OCI-LY7 (cell line): ENCODE measurements around the gene PHF13. TPM values are rescaled to one million over a fixed set of nuclear protein-coding genes. Genes with fewer than 3 reads are reported as not detected.

Experiments
- BruUV-seq: library from RNA; stranded (reverse); fragments of 400-500 nt; replicated peaks from 2 replicates; lab custom pipeline; 2021; lab: Mats Ljungman, UMichigan
- CTCF ChIA-PET: fragments of 300-600 bp; sonication (Branson Sonifier 250); formaldehyde crosslinking; loops from one replicate; lab custom pipeline; 2022; ENCODE audit warnings: antibody characterized with exemption; ENCODE audit not compliant: unreplicated experiment; lab: Charles Lee
- POLR2A ChIA-PET: fragments of 300-600 bp; sonication (Branson Sonifier 250); formaldehyde crosslinking; loops from one replicate; lab custom pipeline; 2022; ENCODE audit warnings: antibody characterized with exemption; lab: Charles Lee
- DNase-seq: peaks from one replicate; pipeline ENCODE4 v3.0.0-alpha.2; 2015; ENCODE audit warnings: low spot score
- H2AFZ ChIP-seq: fragments of 200-600 bp; sonication (generic), shearing (Covaris generic); 2 replicates; pipeline ENCODE4 v1.6.1; 2014; ENCODE audit warnings: mild to moderate bottlenecking, antibody characterized with exemption, low read length, moderate library complexity
- H3K27ac ChIP-seq: fragments of 200-600 bp; sonication (generic); 2 replicates; pipeline ENCODE4 v1.5.1; 2014; ENCODE audit warnings: mixed run types, low read depth, mild to moderate bottlenecking, moderate library complexity, low read length, inconsistent platforms; ENCODE audit not compliant: poor library complexity, severe bottlenecking
- H3K36me3 ChIP-seq: fragments of 200-600 bp; sonication (generic); 2 replicates; pipeline ENCODE4 v1.6.1; 2014; ENCODE audit warnings: mild to moderate bottlenecking, antibody characterized with exemption, low read length, moderate library complexity, mixed read lengths; ENCODE audit not compliant: insufficient read depth
- H3K4me1 ChIP-seq: fragments of 200-600 bp; sonication (generic); 2 replicates; pipeline ENCODE4 v1.5.1; 2014; ENCODE audit warnings: mild to moderate bottlenecking, low read length; ENCODE audit not compliant: insufficient read depth, poor library complexity, severe bottlenecking
- H3K4me2 ChIP-seq: fragments of 200-600 bp; sonication (generic); 2 replicates; pipeline ENCODE4 v1.6.1; 2014; ENCODE audit warnings: mild to moderate bottlenecking, low read length
- H3K4me3 ChIP-seq: fragments of 200-600 bp; sonication (generic); 2 replicates; pipeline ENCODE4 v1.5.1; 2014; ENCODE audit warnings: mild to moderate bottlenecking, low read depth, low read length; ENCODE audit not compliant: poor library complexity, severe bottlenecking
- H3K79me2 ChIP-seq: fragments of 200-600 bp; sonication (generic); 2 replicates; pipeline ENCODE4 v1.6.1; 2016; ENCODE audit warnings: low read depth, mild to moderate bottlenecking, low read length, moderate library complexity, mixed read lengths; ENCODE audit not compliant: insufficient read depth
- H3K9me2 ChIP-seq: fragments of 200-600 bp; sonication (generic); 2 replicates; pipeline ENCODE4 v1.6.1; 2016; ENCODE audit warnings: mild to moderate bottlenecking, low read length, mixed read lengths; ENCODE audit not compliant: insufficient read depth
- H3K9me3 ChIP-seq: fragments of 200-600 bp; sonication (generic); 2 replicates; pipeline ENCODE4 v1.6.1; 2014; ENCODE audit warnings: mild to moderate bottlenecking, mixed run types, low read length, mixed read lengths
- H4K20me1 ChIP-seq: fragments of 200-600 bp; sonication (generic); 2 replicates; pipeline ENCODE4 v1.6.1; 2014; ENCODE audit warnings: mild to moderate bottlenecking, antibody characterized with exemption, low read length, moderate library complexity, mixed read lengths; ENCODE audit not compliant: insufficient read depth
- EZH2phosphoT487 ChIP-seq: fragments of 200-600 bp; sonication (generic); IDR thresholded peaks from 2 replicates; pipeline ENCODE4 v1.6.1; 2018; ENCODE audit warnings: low read depth, borderline replicate concordance, mild to moderate bottlenecking, mixed run types, antibody characterized with exemption, low read length, moderate library complexity, mixed read lengths
- intact Hi-C: fragments of 100-400 bp; cut with micrococcal nuclease; formaldehyde crosslinking; loops from one replicate; pipeline ENCODE4 v1.10.0; 2022; ENCODE audit not compliant: unreplicated experiment
- total RNA-seq, 2 experiments: library from RNA; depleted of rRNA in 1 of 2; stranded (reverse); fragments of >200 nt in 1 of 2; shearing (Covaris generic) in 1 of 2; gene quantifications; 2 replicates each; pipeline ENCODE4 v1.2.3, GENCODE V29; 2014 to 2022
- TF ChIP-seq, protein P1 (sequence below): fragments of 200-600 bp; sonication (generic); conservative IDR thresholded peaks from 2 replicates; pipeline ENCODE4 v1.5.1; 2014; ENCODE audit warnings: mild to moderate bottlenecking, antibody characterized with exemption, low read length, moderate library complexity, mixed read lengths

PHF13 gene
- total RNA-seq, 2 experiments from 2014 or later, result 5.3 to 14.7 TPM

DNA sequence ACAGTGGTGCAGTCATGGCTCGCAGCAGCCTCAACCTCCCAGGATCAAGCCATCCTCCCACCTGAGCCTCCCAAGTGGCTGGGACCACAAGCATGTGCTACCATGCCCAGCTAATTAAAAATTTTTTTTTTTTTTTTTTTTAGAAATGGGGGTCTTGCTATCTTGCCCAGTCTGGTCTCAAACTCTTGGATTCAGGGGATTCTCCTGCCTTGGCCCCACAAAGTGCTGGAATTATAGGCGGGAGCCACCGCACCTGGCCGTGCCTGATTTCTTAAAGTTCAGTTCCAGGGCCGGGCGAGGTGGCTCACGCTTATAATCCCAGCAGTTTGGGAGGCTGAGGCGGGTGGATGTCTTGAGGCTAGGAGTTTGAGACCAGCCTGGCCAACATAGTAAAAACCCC lies 17.5 kb downstream of the PHF13 start:
- no peak overlapping the region for H2AFZ ChIP-seq
- peaks cover 4% of the 10 kb centered on the region for H3K4me1 ChIP-seq
- H3K27ac ChIP-seq, result no peak overlapping the region
- ChIA-PET POLR2A (interaction anchor here (1.3 kb wide), 1 partner anchor 17 kb away, joined by 3 read pairs; no protein-coding TSS in a partner anchor), CTCF (no interaction called here)
- no peaks in the 10 kb centered on the region for H4K20me1 ChIP-seq
- no peak for TF ChIP-seq EZH2phosphoT487
- TF ChIP-seq, protein P1, sequence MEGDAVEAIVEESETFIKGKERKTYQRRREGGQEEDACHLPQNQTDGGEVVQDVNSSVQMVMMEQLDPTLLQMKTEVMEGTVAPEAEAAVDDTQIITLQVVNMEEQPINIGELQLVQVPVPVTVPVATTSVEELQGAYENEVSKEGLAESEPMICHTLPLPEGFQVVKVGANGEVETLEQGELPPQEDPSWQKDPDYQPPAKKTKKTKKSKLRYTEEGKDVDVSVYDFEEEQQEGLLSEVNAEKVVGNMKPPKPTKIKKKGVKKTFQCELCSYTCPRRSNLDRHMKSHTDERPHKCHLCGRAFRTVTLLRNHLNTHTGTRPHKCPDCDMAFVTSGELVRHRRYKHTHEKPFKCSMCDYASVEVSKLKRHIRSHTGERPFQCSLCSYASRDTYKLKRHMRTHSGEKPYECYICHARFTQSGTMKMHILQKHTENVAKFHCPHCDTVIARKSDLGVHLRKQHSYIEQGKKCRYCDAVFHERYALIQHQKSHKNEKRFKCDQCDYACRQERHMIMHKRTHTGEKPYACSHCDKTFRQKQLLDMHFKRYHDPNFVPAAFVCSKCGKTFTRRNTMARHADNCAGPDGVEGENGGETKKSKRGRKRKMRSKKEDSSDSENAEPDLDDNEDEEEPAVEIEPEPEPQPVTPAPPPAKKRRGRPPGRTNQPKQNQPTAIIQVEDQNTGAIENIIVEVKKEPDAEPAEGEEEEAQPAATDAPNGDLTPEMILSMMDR, result no peak
- H3K4me3 ChIP-seq, result no peak overlapping the region
- intact Hi-C loops, result no loop called here
- H3K9me2 ChIP-seq, result no peaks in the 10 kb centered on the region
- peaks cover 3% of the 10 kb centered on the region; the same call in 1 of the 2 replicates for H3K79me2 ChIP-seq
- no peak overlapping the region for H3K4me2 ChIP-seq
- peaks cover 60% of the 10 kb centered on the region for H3K36me3 ChIP-seq
- no peaks in the 10 kb centered on the region for H3K9me3 ChIP-seq
- no peak for DNase-seq
- BruUV-seq, result no TSS peak

- DNase-seq, result no peak
- Histone ChIP-seq H3K9me3 (no peaks in the 10 kb centered on the region), H3K36me3 (peaks cover 70% of the 10 kb centered on the region), H3K27ac (no peak overlapping the region), H3K4me2 (no peak overlapping the region), H3K4me1 (no peaks in the 10 kb centered on the region), H4K20me1 (no peaks in the 10 kb centered on the region), H3K9me2 (no peaks in the 10 kb centered on the region), H3K79me2 (no peaks in the 10 kb centered on the region), H3K4me3 (no peak overlapping the region), H2AFZ (no peak overlapping the region)
- TF ChIP-seq, protein P1, result no peak
- TF ChIP-seq EZH2phosphoT487, result no peak
- ChIA-PET CTCF (no interaction called here), POLR2A (no interaction called here)
- no TSS peak for BruUV-seq
- intact Hi-C loops, result no loop called here
Observed at GRCh38 chr1:6632588-6633514, 19.3 kb downstream of the PHF13 start.
